HG02588 (cell line): Measurements from ENCODE around the gene NELFB.

Experiments used
- ATAC-seq: cut with Tn5 transposase; IDR thresholded peaks from one replicate; pipeline ENCODE4 v1.9.1; 2021; ENCODE audit warnings: mild to moderate bottlenecking, moderate library complexity; ENCODE audit not compliant: unreplicated experiment

The NELFB gene

GRCh38 chr9:137313326-137313936, 58.3 kb downstream of the NELFB start:
- ATAC-seq, result no peak

GRCh38 chr9:137313956-137314560, 58.9 kb downstream of the NELFB start:
- no peak for ATAC-seq

- ATAC-seq, result no peak
Measured at GRCh38 chr9:137314561-137315560, 59.7 kb downstream of the NELFB start.

- no peak for ATAC-seq
Measured at GRCh38 chr9:137315581-137316011, 60.5 kb downstream of the NELFB start.

GRCh38 chr9:137316012-137316981, 61.2 kb downstream of the NELFB start:
- ATAC-seq, result no peak

- no peak for ATAC-seq
Measured at GRCh38 chr9:137317021-137317717, 62.0 kb downstream of the NELFB start.

GRCh38 chr9:137317718-137318511, 62.8 kb downstream of the NELFB start:
- ATAC-seq, result no peak

GRCh38 chr9:137318602-137319001, 63.5 kb downstream of the NELFB start:
- ATAC-seq, result no peak

GRCh38 chr9:137319011-137319738, 64.0 kb downstream of the NELFB start:
- ATAC-seq, result no peak

GRCh38 chr9:137319739-137320551, 64.8 kb downstream of the NELFB start:
- no peak for ATAC-seq

GRCh38 chr9:137320555-137321384, 65.6 kb downstream of the NELFB start:
- ATAC-seq, result no peak

GRCh38 chr9:137321726-137322361, 66.7 kb downstream of the NELFB start:
- no peak for ATAC-seq
